Hepatocyte (in vitro differentiated cells): ENCODE data around the gene BABAM1. TPM values are rescaled to one million over a fixed set of nuclear protein-coding genes. Genes with fewer than 3 reads are reported as not detected.

Experiments
- DNase-seq: peaks from one replicate; pipeline ENCODE4 v3.0.0-alpha.2; 2016; ENCODE audit warnings: low spot score
- H2AFZ ChIP-seq: fragments of 200-600 bp; sonication (generic); 2 replicates; pipeline ENCODE4 v1.6.0; 2016; ENCODE audit warnings: antibody characterized with exemption, mild to moderate bottlenecking
- H3K27ac ChIP-seq: fragments of 200-600 bp; sonication (generic); 2 replicates; pipeline ENCODE4 v1.5.1; 2016; ENCODE audit warnings: mild to moderate bottlenecking
- H3K27me3 ChIP-seq: fragments of 200-600 bp; sonication (generic); 2 replicates; pipeline ENCODE4 v1.6.1; 2016
- H3K36me3 ChIP-seq: fragments of 200-600 bp; sonication (generic); replicated peaks from 2 replicates; pipeline ENCODE4 v1.5.1; 2016; ENCODE audit warnings: low read depth; ENCODE audit not compliant: insufficient read depth
- H3K4me1 ChIP-seq: fragments of 200-600 bp; sonication (generic); 2 replicates; pipeline ENCODE4 v1.5.1; 2016; ENCODE audit warnings: mild to moderate bottlenecking, moderate library complexity; ENCODE audit not compliant: insufficient read depth
- H3K4me2 ChIP-seq: fragments of 200-600 bp; sonication (generic); 2 replicates; pipeline ENCODE4 v1.6.0; 2016
- H3K4me3 ChIP-seq: fragments of 200-600 bp; sonication (generic); 2 replicates; pipeline ENCODE4 v1.5.1; 2016; ENCODE audit warnings: mild to moderate bottlenecking
- H3K79me2 ChIP-seq: fragments of 200-600 bp; sonication (generic); 2 replicates; pipeline ENCODE4 v1.6.0; 2017; ENCODE audit warnings: mild to moderate bottlenecking
- H3K9me2 ChIP-seq: fragments of 200-600 bp; sonication (generic); replicated peaks from 2 replicates; pipeline ENCODE4 v1.6.0; 2017; ENCODE audit warnings: mild to moderate bottlenecking; ENCODE audit not compliant: insufficient read depth
- H3K9me3 ChIP-seq: fragments of 200-600 bp; sonication (generic); 2 replicates; pipeline ENCODE4 v1.5.1; 2016; ENCODE audit warnings: low read depth, mild to moderate bottlenecking
- H4K20me1 ChIP-seq: fragments of 200-600 bp; sonication (generic); 2 replicates; pipeline ENCODE4 v1.6.0; 2016; ENCODE audit warnings: mild to moderate bottlenecking; ENCODE audit not compliant: insufficient read depth, poor library complexity, severe bottlenecking
- EZH2 ChIP-seq: fragments of 200-600 bp; sonication (generic); IDR thresholded peaks from 2 replicates; pipeline ENCODE4 v1.6.1; 2016; ENCODE audit warnings: antibody characterized with exemption, mild to moderate bottlenecking, borderline replicate concordance
- EZH2phosphoT487 ChIP-seq: fragments of 200-600 bp; sonication (generic); IDR thresholded peaks from one replicate; pipeline ENCODE4 v1.6.1; 2018; ENCODE audit warnings: antibody characterized with exemption, mild to moderate bottlenecking, low read depth, moderate library complexity; ENCODE audit not compliant: unreplicated experiment, severe bottlenecking
- WGBS: methylation state at CpG from one replicate; pipeline ENCODE4 v1.1.6; 2016; ENCODE audit warnings: low lambda C conversion rate; ENCODE audit errors: missing lambda C conversion rate; 5-methylcytosine and 5-hydroxymethylcytosine counted together
- polyA plus RNA-seq: library from polyadenylated mRNA; unstranded; fragments of >200 nt; fragmentation: Nextera tagmentation; extraction: Ambion mirVana; gene quantifications from 2 replicates; pipeline ENCODE4 v1.2.1, GENCODE V29; 2016
- total RNA-seq: library from RNA; depleted of rRNA; stranded (reverse); fragments of >200 nt; gene quantifications from 2 replicates; pipeline ENCODE4 v1.2.3, GENCODE V29; 2014
- TF ChIP-seq, protein P1 (sequence below): fragments of 200-600 bp; sonication (generic); IDR thresholded peaks from 2 replicates; pipeline ENCODE4 v1.5.1; 2016; ENCODE audit warnings: antibody characterized with exemption, mild to moderate bottlenecking; ENCODE audit not compliant: poor library complexity

The BABAM1 gene
- total and polyA plus RNA-seq, 2 experiments from 2014 or later = 63.8 to 94.1 TPM

DNA sequence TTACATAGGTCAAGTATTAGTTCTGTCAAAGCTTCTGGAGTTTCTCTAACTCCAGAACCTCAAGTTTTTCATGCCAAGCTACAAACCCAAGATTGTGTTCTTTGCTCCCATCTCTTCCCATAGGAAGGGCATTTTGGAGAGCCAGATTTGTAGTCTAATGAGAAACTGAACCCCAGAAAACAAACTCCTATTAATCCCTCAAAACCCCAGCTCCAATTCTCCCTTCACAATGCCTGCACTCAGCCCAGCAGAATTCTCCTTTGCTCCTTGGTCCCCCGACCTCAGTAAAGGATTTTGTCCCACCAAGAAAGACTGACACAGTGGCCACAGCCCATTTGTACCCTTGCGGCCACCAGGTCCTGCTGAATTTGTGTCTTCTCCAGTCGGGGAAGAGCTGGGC lies 11.1 kb upstream of the BABAM1 start:
- Histone ChIP-seq H3K36me3 (no peaks in the 10 kb centered on the region), H3K9me2 (no peaks in the 10 kb centered on the region), H3K27me3 (no peaks in the 10 kb centered on the region), H3K4me3 (no peak overlapping the region), H3K27ac (no peak overlapping the region), H3K9me3 (no peaks in the 10 kb centered on the region), H3K4me2 (no peak overlapping the region), H4K20me1 (no peaks in the 10 kb centered on the region), H3K4me1 (no peaks in the 10 kb centered on the region), H2AFZ (no peak overlapping the region), H3K79me2 (no peaks in the 10 kb centered on the region)
- WGBS = 91% methylated on average over 3 of the region's 3 CpGs
- DNase-seq = no peak
- TF ChIP-seq EZH2phosphoT487 (no peak), EZH2 (no peak)
- TF ChIP-seq, protein P1, sequence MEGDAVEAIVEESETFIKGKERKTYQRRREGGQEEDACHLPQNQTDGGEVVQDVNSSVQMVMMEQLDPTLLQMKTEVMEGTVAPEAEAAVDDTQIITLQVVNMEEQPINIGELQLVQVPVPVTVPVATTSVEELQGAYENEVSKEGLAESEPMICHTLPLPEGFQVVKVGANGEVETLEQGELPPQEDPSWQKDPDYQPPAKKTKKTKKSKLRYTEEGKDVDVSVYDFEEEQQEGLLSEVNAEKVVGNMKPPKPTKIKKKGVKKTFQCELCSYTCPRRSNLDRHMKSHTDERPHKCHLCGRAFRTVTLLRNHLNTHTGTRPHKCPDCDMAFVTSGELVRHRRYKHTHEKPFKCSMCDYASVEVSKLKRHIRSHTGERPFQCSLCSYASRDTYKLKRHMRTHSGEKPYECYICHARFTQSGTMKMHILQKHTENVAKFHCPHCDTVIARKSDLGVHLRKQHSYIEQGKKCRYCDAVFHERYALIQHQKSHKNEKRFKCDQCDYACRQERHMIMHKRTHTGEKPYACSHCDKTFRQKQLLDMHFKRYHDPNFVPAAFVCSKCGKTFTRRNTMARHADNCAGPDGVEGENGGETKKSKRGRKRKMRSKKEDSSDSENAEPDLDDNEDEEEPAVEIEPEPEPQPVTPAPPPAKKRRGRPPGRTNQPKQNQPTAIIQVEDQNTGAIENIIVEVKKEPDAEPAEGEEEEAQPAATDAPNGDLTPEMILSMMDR = no peak

GRCh38 chr19:17259118-17259780 lies 8.0 kb upstream of the BABAM1 start:
- Histone ChIP-seq H3K4me3 (no peak overlapping the region), H3K36me3 (no peaks in the 10 kb centered on the region), H3K79me2 (no peaks in the 10 kb centered on the region), H3K27ac (no peak overlapping the region), H2AFZ (no peak overlapping the region), H3K9me2 (no peaks in the 10 kb centered on the region), H3K9me3 (no peaks in the 10 kb centered on the region), H3K27me3 (no peaks in the 10 kb centered on the region), H3K4me2 (no peak overlapping the region), H3K4me1 (no peaks in the 10 kb centered on the region), H4K20me1 (no peaks in the 10 kb centered on the region)
- no peak for TF ChIP-seq EZH2phosphoT487
- DNase-seq = no peak
- 96% methylated on average over 9 of the region's 9 CpGs for WGBS

GRCh38 chr19:17259934-17260333 lies 7.3 kb upstream of the BABAM1 start:
- Histone ChIP-seq H3K27me3 (no peaks in the 10 kb centered on the region), H3K36me3 (no peaks in the 10 kb centered on the region), H3K4me2 (no peak overlapping the region), H2AFZ (no peak overlapping the region), H3K9me3 (no peaks in the 10 kb centered on the region), H3K4me1 (no peaks in the 10 kb centered on the region), H4K20me1 (no peaks in the 10 kb centered on the region), H3K4me3 (no peak overlapping the region), H3K27ac (no peak overlapping the region), H3K79me2 (no peaks in the 10 kb centered on the region), H3K9me2 (no peaks in the 10 kb centered on the region)
- DNase-seq = no peak
- TF ChIP-seq EZH2 (no peak), EZH2phosphoT487 (no peak)
- TF ChIP-seq, protein P1 = no peak
- WGBS = 56% methylated on average over 1 of the region's 1 CpG

- Histone ChIP-seq H3K4me2 (no peak overlapping the region), H4K20me1 (no peaks in the 10 kb centered on the region), H3K9me3 (no peaks in the 10 kb centered on the region), H2AFZ (no peak overlapping the region), H3K27me3 (no peaks in the 10 kb centered on the region), H3K36me3 (no peaks in the 10 kb centered on the region), H3K9me2 (no peaks in the 10 kb centered on the region), H3K4me3 (no peak overlapping the region), H3K79me2 (no peaks in the 10 kb centered on the region), H3K4me1 (no peaks in the 10 kb centered on the region), H3K27ac (no peak overlapping the region)
- TF ChIP-seq, protein P1 = peak; percentile 87
- TF ChIP-seq EZH2phosphoT487 (no peak), EZH2 (no peak)
- peak; percentile 86 for DNase-seq
- 25% methylated on average over 15 of the region's 15 CpGs for WGBS
Observed at GRCh38 chr19:17260842-17261325, 6.4 kb upstream of the BABAM1 start.
